ENCODE results near the gene PDILT.
"Not testable (repeated sequence)": the region's sequence is repeated elsewhere in the genome, so short reads cannot be mapped to it uniquely, and the experiment has no call there.

Gene PDILT, protein sequence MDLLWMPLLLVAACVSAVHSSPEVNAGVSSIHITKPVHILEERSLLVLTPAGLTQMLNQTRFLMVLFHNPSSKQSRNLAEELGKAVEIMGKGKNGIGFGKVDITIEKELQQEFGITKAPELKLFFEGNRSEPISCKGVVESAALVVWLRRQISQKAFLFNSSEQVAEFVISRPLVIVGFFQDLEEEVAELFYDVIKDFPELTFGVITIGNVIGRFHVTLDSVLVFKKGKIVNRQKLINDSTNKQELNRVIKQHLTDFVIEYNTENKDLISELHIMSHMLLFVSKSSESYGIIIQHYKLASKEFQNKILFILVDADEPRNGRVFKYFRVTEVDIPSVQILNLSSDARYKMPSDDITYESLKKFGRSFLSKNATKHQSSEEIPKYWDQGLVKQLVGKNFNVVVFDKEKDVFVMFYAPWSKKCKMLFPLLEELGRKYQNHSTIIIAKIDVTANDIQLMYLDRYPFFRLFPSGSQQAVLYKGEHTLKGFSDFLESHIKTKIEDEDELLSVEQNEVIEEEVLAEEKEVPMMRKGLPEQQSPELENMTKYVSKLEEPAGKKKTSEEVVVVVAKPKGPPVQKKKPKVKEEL

GRCh38 chr16:20404637-20405036 lies at the start of gene PDILT:
PDILT (minus strand) TSS chr16:20404737; CDS start chr16:20399300, 5,437 bp downstream.
- DNase-seq (ENCODE audit: low read depth): no peak

DNA sequence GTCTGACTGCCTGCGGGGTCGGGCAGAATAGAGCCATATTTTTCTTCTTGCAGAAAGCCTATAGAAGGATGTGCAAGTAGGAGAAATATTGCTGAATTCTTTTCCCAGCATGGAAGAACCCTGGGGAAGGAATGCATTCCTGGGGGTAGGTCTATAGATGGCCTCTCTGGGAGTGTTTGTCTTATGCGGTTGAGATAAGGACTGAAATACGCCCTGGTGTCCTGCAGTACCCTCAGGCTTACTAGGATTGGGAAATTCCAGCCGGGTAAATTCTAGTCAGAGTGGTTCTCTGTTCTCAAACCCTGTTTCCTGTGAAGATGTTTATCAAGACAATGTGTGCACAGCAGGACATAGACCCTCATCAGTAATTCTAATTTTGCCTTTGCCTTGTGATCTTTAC lies 49.1 kb upstream of the PDILT start:
- not testable (repeated sequence) for DNase-seq (ENCODE audit: low read depth)

- not testable (repeated sequence) for DNase-seq (ENCODE audit: low read depth)
These were observed 46.8 kb upstream of the PDILT start, which contains the start of gene ACSM2A for GRCh38 chr16:20451364-20451763. ACSM2A (plus strand) TSS chr16:20451521; CDS start chr16:20460115, 8,594 bp downstream.

GRCh38 chr16:20446652-20447393 lies 42.3 kb upstream of the PDILT start:
- DNase-seq (ENCODE audit: low read depth): not testable (repeated sequence)

GRCh38 chr16:20441859-20442258 lies 37.3 kb upstream of the PDILT start:
- not testable (repeated sequence) for DNase-seq (ENCODE audit: low read depth)

GRCh38 chr16:20441191-20441590 lies 36.7 kb upstream of the PDILT start:
- DNase-seq (ENCODE audit: low read depth): no peak

DNA sequence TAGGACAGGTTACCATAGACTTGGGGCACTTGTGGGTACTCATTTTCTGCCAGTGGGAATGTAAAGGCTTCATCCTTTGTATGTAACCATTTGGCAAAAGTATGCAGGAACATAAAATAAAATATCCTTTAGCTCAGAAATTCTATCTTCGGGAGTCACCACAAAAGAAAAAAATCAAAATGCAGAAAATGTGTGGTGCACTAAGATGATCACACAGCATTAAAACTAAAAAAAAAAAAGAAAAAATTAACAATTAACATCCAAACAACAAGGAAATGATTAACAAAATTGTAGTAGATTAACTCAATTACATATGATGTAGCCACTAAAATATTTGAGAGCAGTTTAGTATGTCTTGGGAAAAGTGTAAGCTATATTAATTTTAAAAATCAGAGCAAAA lies 36.2 kb upstream of the PDILT start:
- not testable (repeated sequence) for DNase-seq (ENCODE audit: low read depth)

DNA sequence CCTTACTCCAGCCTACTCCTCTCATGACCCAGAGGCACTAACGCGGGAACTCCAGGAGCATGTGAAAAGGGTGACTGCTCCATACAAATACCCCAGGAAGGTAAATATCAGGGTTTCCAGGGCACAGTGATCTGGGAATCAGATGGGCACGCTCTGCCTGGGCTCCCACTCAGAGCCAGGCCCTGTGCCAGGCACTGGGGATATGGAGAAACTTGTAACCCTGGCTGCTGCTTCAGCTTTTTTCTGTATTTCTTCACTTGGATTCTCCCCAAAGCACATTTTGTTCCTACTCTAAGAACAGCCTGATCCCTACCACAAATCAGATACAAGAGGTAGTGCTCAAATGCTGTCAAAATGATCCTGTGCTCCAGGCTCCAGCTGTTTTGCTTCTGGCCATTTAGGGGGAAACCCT lies 35.3 kb upstream of the PDILT start:
- not testable (repeated sequence) for DNase-seq (ENCODE audit: low read depth)

DNA sequence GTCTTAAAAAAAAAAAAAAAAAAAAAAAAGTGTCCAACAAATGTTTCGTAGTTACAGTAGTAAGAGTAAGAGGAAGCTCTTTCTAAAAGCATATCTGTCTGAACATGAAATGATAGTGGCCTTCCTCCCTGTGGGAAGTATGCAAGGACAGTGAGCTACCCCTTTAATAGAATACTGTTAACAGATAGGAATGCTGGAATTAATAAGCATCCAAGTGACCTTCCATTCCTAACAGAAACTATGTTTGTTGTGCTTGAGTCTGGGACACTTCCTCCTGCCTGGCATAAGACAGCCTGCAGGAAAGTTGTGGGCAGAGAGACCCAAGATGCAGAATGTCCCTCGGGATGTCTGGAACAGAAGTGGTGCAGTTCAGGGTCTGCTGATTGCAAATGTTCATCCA lies 34.4 kb upstream of the PDILT start:
- not testable (repeated sequence) for DNase-seq (ENCODE audit: low read depth)

GRCh38 chr16:20430948-20431347 lies 26.4 kb upstream of the PDILT start:
- no peak for DNase-seq (ENCODE audit: low read depth)

GRCh38 chr16:20430480-20430879 lies 25.9 kb upstream of the PDILT start:
- not testable (repeated sequence) for DNase-seq (ENCODE audit: low read depth)

- not testable (repeated sequence) for DNase-seq (ENCODE audit: low read depth)
These were observed 25.0 kb upstream of the PDILT start for GRCh38 chr16:20429499-20429898.

GRCh38 chr16:20427401-20427797 lies 22.9 kb upstream of the PDILT start:
- not testable (repeated sequence) for DNase-seq (ENCODE audit: low read depth)

- DNase-seq (ENCODE audit: low read depth): no peak
These were observed 19.8 kb upstream of the PDILT start for GRCh38 chr16:20424129-20424866.

DNA sequence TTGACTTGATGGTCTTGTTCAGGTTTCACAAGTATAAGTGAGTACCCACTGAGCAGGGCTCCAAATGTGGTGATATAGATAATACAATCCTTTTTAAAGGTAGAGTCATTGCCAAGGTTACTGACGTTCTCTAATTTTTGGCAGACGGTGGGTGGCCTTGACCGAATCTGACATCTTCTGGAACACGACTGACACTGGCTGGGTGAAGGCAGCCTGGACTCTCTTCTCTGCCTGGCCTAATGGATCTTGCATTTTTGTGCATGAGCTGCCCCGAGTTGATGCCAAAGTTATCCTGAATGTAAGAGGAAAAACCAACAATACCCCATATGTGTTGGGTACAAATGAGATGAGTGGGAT lies 19.2 kb upstream of the PDILT start:
- not testable (repeated sequence) for DNase-seq (ENCODE audit: low read depth)

DNA sequence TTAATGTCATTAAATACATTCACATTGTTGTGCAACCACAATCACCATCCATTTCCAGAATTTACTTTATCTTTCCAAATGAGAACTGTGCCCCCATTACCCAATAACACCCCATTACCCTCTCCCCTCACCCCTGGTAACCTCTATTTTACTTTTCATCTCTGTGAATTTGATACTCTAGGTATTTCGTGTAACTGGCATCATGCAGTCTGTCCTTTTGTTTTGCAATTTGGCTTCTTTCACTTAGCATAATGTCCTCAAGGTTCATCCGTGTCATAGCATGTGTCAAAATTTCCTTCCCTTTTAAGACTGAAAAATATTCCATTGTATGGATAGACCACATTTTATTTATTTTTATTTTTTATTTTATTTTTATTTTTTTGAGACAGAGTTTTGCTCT lies 17.2 kb upstream of the PDILT start:
- DNase-seq (ENCODE audit: low read depth): not testable (repeated sequence)

DNA sequence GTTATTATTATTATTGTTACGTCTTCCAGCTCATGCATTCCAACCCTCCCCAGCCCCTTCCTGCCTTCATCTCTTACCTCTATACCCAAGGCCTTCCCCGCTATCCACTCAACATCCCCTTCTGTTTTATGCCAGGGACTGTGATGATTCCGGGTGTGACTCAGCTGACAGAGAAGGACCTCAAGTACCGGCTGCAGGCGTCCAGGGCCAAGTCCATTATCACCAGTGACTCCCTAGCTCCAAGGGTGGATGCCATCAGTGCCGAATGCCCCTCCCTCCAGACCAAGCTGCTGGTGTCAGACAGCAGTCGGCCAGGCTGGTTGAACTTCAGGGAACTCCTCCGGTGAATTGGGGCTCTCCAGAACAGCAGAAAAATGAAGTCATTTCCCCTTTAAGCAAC lies 14.6 kb upstream of the PDILT start:
- DNase-seq (ENCODE audit: low read depth): not testable (repeated sequence)

- DNase-seq (ENCODE audit: low read depth): no peak
These were observed 11.0 kb upstream of the PDILT start for GRCh38 chr16:20415541-20415940.

DNA sequence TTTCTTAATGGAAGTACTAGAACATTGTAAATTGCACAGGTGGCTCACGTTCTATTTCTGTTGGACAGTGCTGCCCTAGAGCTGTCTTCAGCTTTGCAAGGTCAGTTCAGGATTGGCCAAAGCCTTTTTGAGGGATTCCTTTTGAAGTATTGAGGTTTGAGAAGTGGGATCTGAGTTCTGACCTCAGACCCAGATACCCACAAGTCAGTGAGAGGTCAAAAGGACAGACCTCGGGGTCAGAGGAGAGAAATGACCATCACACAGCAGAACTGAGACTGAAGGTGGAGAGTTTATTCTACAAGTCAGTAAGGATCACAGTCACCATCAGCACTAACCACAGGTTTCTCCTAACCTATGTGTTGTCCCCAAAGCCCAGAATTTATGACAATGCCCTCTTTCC lies 6.5 kb upstream of the PDILT start:
- DNase-seq (ENCODE audit: low read depth): no peak

GRCh38 chr16:20410121-20410723 lies 5.7 kb upstream of the PDILT start:
- no peak for DNase-seq (ENCODE audit: low read depth)

GRCh38 chr16:20409398-20410120 lies 5.0 kb upstream of the PDILT start, which contains the start of gene ACSM5:
ACSM5 (plus strand) TSS chr16:20409534; CDS start chr16:20411485, 1,951 bp downstream.
- no peak for DNase-seq (ENCODE audit: low read depth)
